Hepatocyte (in vitro differentiated cells): Measurements from ENCODE around the gene TSPAN9. TPM values are rescaled to one million over a fixed set of nuclear protein-coding genes. Genes with fewer than 3 reads are reported as not detected.

ENCODE experiments used
- DNase-seq: peaks from one replicate; pipeline ENCODE4 v3.0.0-alpha.2; 2016; ENCODE audit warnings: low spot score
- H2AFZ ChIP-seq: fragments of 200-600 bp; sonication (generic); 2 replicates; pipeline ENCODE4 v1.6.0; 2016; ENCODE audit warnings: antibody characterized with exemption, mild to moderate bottlenecking
- H3K27ac ChIP-seq: fragments of 200-600 bp; sonication (generic); 2 replicates; pipeline ENCODE4 v1.5.1; 2016; ENCODE audit warnings: mild to moderate bottlenecking
- H3K27me3 ChIP-seq: fragments of 200-600 bp; sonication (generic); 2 replicates; pipeline ENCODE4 v1.6.1; 2016
- H3K36me3 ChIP-seq: fragments of 200-600 bp; sonication (generic); replicated peaks from 2 replicates; pipeline ENCODE4 v1.5.1; 2016; ENCODE audit warnings: low read depth; ENCODE audit not compliant: insufficient read depth
- H3K4me1 ChIP-seq: fragments of 200-600 bp; sonication (generic); 2 replicates; pipeline ENCODE4 v1.5.1; 2016; ENCODE audit warnings: mild to moderate bottlenecking, moderate library complexity; ENCODE audit not compliant: insufficient read depth
- H3K4me2 ChIP-seq: fragments of 200-600 bp; sonication (generic); 2 replicates; pipeline ENCODE4 v1.6.0; 2016
- H3K4me3 ChIP-seq: fragments of 200-600 bp; sonication (generic); 2 replicates; pipeline ENCODE4 v1.5.1; 2016; ENCODE audit warnings: mild to moderate bottlenecking
- H3K79me2 ChIP-seq: fragments of 200-600 bp; sonication (generic); 2 replicates; pipeline ENCODE4 v1.6.0; 2017; ENCODE audit warnings: mild to moderate bottlenecking
- H3K9me2 ChIP-seq: fragments of 200-600 bp; sonication (generic); replicated peaks from 2 replicates; pipeline ENCODE4 v1.6.0; 2017; ENCODE audit warnings: mild to moderate bottlenecking; ENCODE audit not compliant: insufficient read depth
- H3K9me3 ChIP-seq: fragments of 200-600 bp; sonication (generic); 2 replicates; pipeline ENCODE4 v1.5.1; 2016; ENCODE audit warnings: low read depth, mild to moderate bottlenecking
- H4K20me1 ChIP-seq: fragments of 200-600 bp; sonication (generic); 2 replicates; pipeline ENCODE4 v1.6.0; 2016; ENCODE audit warnings: mild to moderate bottlenecking; ENCODE audit not compliant: insufficient read depth, poor library complexity, severe bottlenecking
- CTCF ChIP-seq: fragments of 200-600 bp; sonication (generic); IDR thresholded peaks from 2 replicates; pipeline ENCODE4 v1.5.1; 2016; ENCODE audit warnings: antibody characterized with exemption, mild to moderate bottlenecking; ENCODE audit not compliant: poor library complexity
- EZH2 ChIP-seq: fragments of 200-600 bp; sonication (generic); IDR thresholded peaks from 2 replicates; pipeline ENCODE4 v1.6.1; 2016; ENCODE audit warnings: antibody characterized with exemption, mild to moderate bottlenecking, borderline replicate concordance
- EZH2phosphoT487 ChIP-seq: fragments of 200-600 bp; sonication (generic); IDR thresholded peaks from one replicate; pipeline ENCODE4 v1.6.1; 2018; ENCODE audit warnings: antibody characterized with exemption, mild to moderate bottlenecking, low read depth, moderate library complexity; ENCODE audit not compliant: unreplicated experiment, severe bottlenecking
- WGBS: methylation state at CpG from one replicate; pipeline ENCODE4 v1.1.6; 2016; ENCODE audit warnings: low lambda C conversion rate; ENCODE audit errors: missing lambda C conversion rate; 5-methylcytosine and 5-hydroxymethylcytosine counted together
- polyA plus RNA-seq: library from polyadenylated mRNA; unstranded; fragments of >200 nt; fragmentation: Nextera tagmentation; extraction: Ambion mirVana; gene quantifications from 2 replicates; pipeline ENCODE4 v1.2.1, GENCODE V29; 2016
- total RNA-seq: library from RNA; depleted of rRNA; stranded (reverse); fragments of >200 nt; gene quantifications from 2 replicates; pipeline ENCODE4 v1.2.3, GENCODE V29; 2014

The TSPAN9 gene
- total and polyA plus RNA-seq, 2 experiments from 2014 or later = 16.6 to 38.6 TPM

GRCh38 chr12:3197131-3197818 is 120.1 kb downstream of the TSPAN9 start:
- TF ChIP-seq CTCF (no peak), EZH2phosphoT487 (no peak), EZH2 (no peak)
- Histone ChIP-seq H4K20me1 (peaks cover 40% of the 10 kb centered on the region), H3K9me2 (no peaks in the 10 kb centered on the region)

GRCh38 chr12:3199551-3200031 is 122.4 kb downstream of the TSPAN9 start:
- Histone ChIP-seq H2AFZ (no peak overlapping the region), H3K9me2 (no peaks in the 10 kb centered on the region), H3K36me3 (no peaks in the 10 kb centered on the region), H3K27ac (no peak overlapping the region), H3K79me2 (peaks cover 4% of the 10 kb centered on the region), H3K4me2 (peak overlapping the region; percentile 98), H3K4me1 (peaks cover 9% of the 10 kb centered on the region), H3K4me3 (peak overlapping the region; percentile 63), H3K9me3 (no peaks in the 10 kb centered on the region), H3K27me3 (peaks cover 17% of the 10 kb centered on the region), H4K20me1 (peaks cover 55% of the 10 kb centered on the region)
- peak; percentile 73 for DNase-seq
- TF ChIP-seq CTCF = peak; percentile 5
- TF ChIP-seq EZH2 = no peak
- 1% methylated on average over 43 of the region's 45 CpGs for WGBS

More at GRCh38 chr12:3197131-3197818, 120.1 kb downstream of the TSPAN9 start:
- Histone ChIP-seq H3K4me3 (no peak overlapping the region), H3K9me3 (no peaks in the 10 kb centered on the region), H3K27ac (no peak overlapping the region), H3K79me2 (no peaks in the 10 kb centered on the region), H3K27me3 (peaks cover 17% of the 10 kb centered on the region), H3K36me3 (no peaks in the 10 kb centered on the region), H3K4me2 (no peak overlapping the region), H3K4me1 (peaks cover 9% of the 10 kb centered on the region), H2AFZ (no peak overlapping the region)
- WGBS = 80% methylated on average over 8 of the region's 8 CpGs
- DNase-seq = no peak

- H3K36me3 ChIP-seq = no peaks in the 10 kb centered on the region
- peaks cover 55% of the 10 kb centered on the region for H4K20me1 ChIP-seq
- peaks cover 9% of the 10 kb centered on the region for H3K4me1 ChIP-seq
- 1% methylated on average over 10 of the region's 49 CpGs for WGBS
- H3K9me2 ChIP-seq = no peaks in the 10 kb centered on the region
- peaks cover 17% of the 10 kb centered on the region for H3K27me3 ChIP-seq
- H2AFZ ChIP-seq = no peak overlapping the region
- peaks cover 4% of the 10 kb centered on the region for H3K79me2 ChIP-seq
- TF ChIP-seq EZH2phosphoT487 (no peak), EZH2 (no peak), CTCF (no peak)
- H3K27ac ChIP-seq = peak overlapping the region; percentile 23
- H3K4me2 ChIP-seq = peak overlapping the region; percentile 98
- no peaks in the 10 kb centered on the region for H3K9me3 ChIP-seq
- peak overlapping the region; percentile 63 for H3K4me3 ChIP-seq
- DNase-seq = peak; percentile 80
Measured at GRCh38 chr12:3200032-3200617, 122.9 kb downstream of the TSPAN9 start.
